GM12878 (cell line): Measurements from ENCODE around the gene TOM1L2. TPM values are rescaled to one million over a fixed set of nuclear protein-coding genes. Genes with fewer than 3 reads are reported as not detected.

Experiments used
- BCL3 ChIP-seq: IDR thresholded peaks from 2 replicates; pipeline ENCODE4 v1.6.1; 2011; ENCODE audit warnings: borderline replicate concordance, low read depth, mild to moderate bottlenecking, moderate library complexity, low read length; ENCODE audit not compliant: insufficient read depth, poor library complexity, severe bottlenecking
- PBX3 ChIP-seq: IDR thresholded peaks from 2 replicates; pipeline ENCODE4 v1.6.1; 2011; ENCODE audit warnings: mild to moderate bottlenecking, low read depth, low read length, moderate library complexity; ENCODE audit not compliant: insufficient replicate concordance
- polyA plus RNA-seq, 11 experiments: library from polyadenylated mRNA; depleted of rRNA in 4 of 11; unstranded in 6 of 11; stranded (reverse) in 5 of 11; fragments of >200 nt; fragmentation: Nextera tagmentation in 4 of 11; fragmentation: Illumina TruSeq in 1 of 11; extraction: Ambion mirVana in 4 of 11; extraction: Trizol in 1 of 11; gene quantifications; 1 replicate in 1 of 11; 2 replicates in 10 of 11; pipeline versions ENCODE4 v1.2.1 to v1.2.3, GENCODE V29; 2011 to 2016; ENCODE audit warnings: inconsistent platforms in 2 of 11, missing spikeins in 2 of 11, low read depth in 1 of 11
- total RNA-seq, 4 experiments: library from RNA; depleted of rRNA in 3 of 4; stranded (reverse); fragments of >200 nt in 3 of 4; fragmentation: Illumina TruSeq in 1 of 4; extraction: Trizol in 1 of 4; gene quantifications; 2 replicates each; pipeline versions ENCODE4 v1.2.1 to v1.2.3, GENCODE V29; 2013 to 2021
- TF ChIP-seq, protein P1 (sequence below): fragments of 450-650 bp; formaldehyde crosslinking; IDR thresholded peaks from 2 replicates; pipeline ENCODE4 v1.4.0; 2020; ENCODE audit warnings: mild to moderate bottlenecking, moderate library complexity

The TOM1L2 gene
- total and polyA plus RNA-seq, 10 of the 15 experiments (the other 5 are each of a cell fraction or from before 2014, with no cell fraction given): 0.19 to 19.2 (median 8.1) TPM

- TF ChIP-seq PBX3 (no peak), BCL3 (no peak)
- TF ChIP-seq, protein P1, sequence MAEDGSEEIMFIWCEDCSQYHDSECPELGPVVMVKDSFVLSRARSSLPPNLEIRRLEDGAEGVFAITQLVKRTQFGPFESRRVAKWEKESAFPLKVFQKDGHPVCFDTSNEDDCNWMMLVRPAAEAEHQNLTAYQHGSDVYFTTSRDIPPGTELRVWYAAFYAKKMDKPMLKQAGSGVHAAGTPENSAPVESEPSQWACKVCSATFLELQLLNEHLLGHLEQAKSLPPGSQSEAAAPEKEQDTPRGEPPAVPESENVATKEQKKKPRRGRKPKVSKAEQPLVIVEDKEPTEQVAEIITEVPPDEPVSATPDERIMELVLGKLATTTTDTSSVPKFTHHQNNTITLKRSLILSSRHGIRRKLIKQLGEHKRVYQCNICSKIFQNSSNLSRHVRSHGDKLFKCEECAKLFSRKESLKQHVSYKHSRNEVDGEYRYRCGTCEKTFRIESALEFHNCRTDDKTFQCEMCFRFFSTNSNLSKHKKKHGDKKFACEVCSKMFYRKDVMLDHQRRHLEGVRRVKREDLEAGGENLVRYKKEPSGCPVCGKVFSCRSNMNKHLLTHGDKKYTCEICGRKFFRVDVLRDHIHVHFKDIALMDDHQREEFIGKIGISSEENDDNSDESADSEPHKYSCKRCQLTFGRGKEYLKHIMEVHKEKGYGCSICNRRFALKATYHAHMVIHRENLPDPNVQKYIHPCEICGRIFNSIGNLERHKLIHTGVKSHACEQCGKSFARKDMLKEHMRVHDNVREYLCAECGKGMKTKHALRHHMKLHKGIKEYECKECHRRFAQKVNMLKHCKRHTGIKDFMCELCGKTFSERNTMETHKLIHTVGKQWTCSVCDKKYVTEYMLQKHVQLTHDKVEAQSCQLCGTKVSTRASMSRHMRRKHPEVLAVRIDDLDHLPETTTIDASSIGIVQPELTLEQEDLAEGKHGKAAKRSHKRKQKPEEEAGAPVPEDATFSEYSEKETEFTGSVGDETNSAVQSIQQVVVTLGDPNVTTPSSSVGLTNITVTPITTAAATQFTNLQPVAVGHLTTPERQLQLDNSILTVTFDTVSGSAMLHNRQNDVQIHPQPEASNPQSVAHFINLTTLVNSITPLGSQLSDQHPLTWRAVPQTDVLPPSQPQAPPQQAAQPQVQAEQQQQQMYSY (CRISPR knock-in tag): no peak
Measured at GRCh38 chr17:17839791-17840707, 132.2 kb downstream of the TOM1L2 start (continued).
